DOHH2 (cell line): ENCODE results near the gene TMEM217.

ENCODE experiments used
- H3F3A ChIP-seq: fragments of 200-600 bp; sonication (generic), shearing (Covaris generic); 2 replicates; pipeline ENCODE4 v1.6.0; 2016; ENCODE audit warnings: antibody characterized with exemption, mild to moderate bottlenecking; ENCODE audit not compliant: control insufficient read depth, insufficient read depth
- H3K27ac ChIP-seq: fragments of 200-600 bp; sonication (generic); 2 replicates; pipeline ENCODE4 v1.5.1; 2014; ENCODE audit warnings: low read depth, mild to moderate bottlenecking, low read length, moderate library complexity
- H3K27me3 ChIP-seq: fragments of 200-600 bp; sonication (generic); 2 replicates; pipeline ENCODE4 v1.6.1; 2014; ENCODE audit warnings: mild to moderate bottlenecking, low read length, mixed read lengths; ENCODE audit not compliant: control insufficient read depth
- H3K36me3 ChIP-seq: fragments of 200-600 bp; sonication (generic); 2 replicates; pipeline ENCODE4 v1.6.1; 2014; ENCODE audit warnings: mild to moderate bottlenecking, low read length, moderate library complexity, mixed read lengths; ENCODE audit not compliant: control insufficient read depth
- H3K4me1 ChIP-seq: fragments of 200-600 bp; sonication (generic); 2 replicates; pipeline ENCODE4 v1.6.1; 2014; ENCODE audit warnings: mild to moderate bottlenecking, low read length, mixed read lengths; ENCODE audit not compliant: control insufficient read depth
- H3K4me2 ChIP-seq: fragments of 200-600 bp; sonication (generic); 2 replicates; pipeline ENCODE4 v1.6.0; 2014; ENCODE audit warnings: mild to moderate bottlenecking, low read length, moderate library complexity
- H3K4me3 ChIP-seq: fragments of 200-600 bp; sonication (generic); 2 replicates; pipeline ENCODE4 v1.5.1; 2014; ENCODE audit warnings: mild to moderate bottlenecking, low read length, mixed read lengths
- H3K79me2 ChIP-seq: fragments of 200-600 bp; sonication (generic); 2 replicates; pipeline ENCODE4 v1.6.1; 2014; ENCODE audit warnings: mild to moderate bottlenecking, low read length, mixed read lengths; ENCODE audit not compliant: control insufficient read depth
- H3K9me2 ChIP-seq: fragments of 200-600 bp; sonication (generic); replicated peaks from 2 replicates; pipeline ENCODE4 v1.6.1; 2014; ENCODE audit warnings: mild to moderate bottlenecking, low read length, mixed read lengths; ENCODE audit not compliant: control insufficient read depth
- H3K9me3 ChIP-seq: fragments of 200-600 bp; sonication (generic); 2 replicates; pipeline ENCODE4 v1.6.1; 2014; ENCODE audit warnings: antibody characterized with exemption, low read length, mixed read lengths; ENCODE audit not compliant: control insufficient read depth, insufficient read depth
- H4K20me1 ChIP-seq: fragments of 200-600 bp; sonication (generic); 2 replicates; pipeline ENCODE4 v1.6.0; 2014; ENCODE audit warnings: low read depth, mild to moderate bottlenecking, antibody characterized with exemption, low read length, moderate library complexity; ENCODE audit not compliant: control insufficient read depth, insufficient read depth
- CTCF ChIP-seq: fragments of 200-600 bp; sonication (generic); IDR thresholded peaks from one replicate; pipeline ENCODE4 v1.5.1; 2014; ENCODE audit warnings: antibody characterized with exemption, mild to moderate bottlenecking, low read depth, low read length; ENCODE audit not compliant: poor library complexity, severe bottlenecking
- EZH2phosphoT487 ChIP-seq: fragments of 200-600 bp; sonication (generic); IDR thresholded peaks from 2 replicates; pipeline ENCODE4 v1.6.1; 2017; ENCODE audit warnings: borderline replicate concordance, mild to moderate bottlenecking, antibody characterized with exemption, low read length, moderate library complexity, mixed read lengths

The TMEM217 gene

GRCh38 chr6:37288247-37288646, 30.3 kb upstream of the TMEM217 start:
- no peaks in the 10 kb centered on the region for H3K9me3 ChIP-seq
- peaks cover 7% of the 10 kb centered on the region for H3K4me1 ChIP-seq
- H4K20me1 ChIP-seq = no peaks in the 10 kb centered on the region
- H3K4me3 ChIP-seq = no peak overlapping the region
- no peak overlapping the region for H3K27ac ChIP-seq
- TF ChIP-seq CTCF (no peak), EZH2phosphoT487 (no peak)
- peaks cover 53% of the 10 kb centered on the region for H3K36me3 ChIP-seq
- no peaks in the 10 kb centered on the region for H3K79me2 ChIP-seq
- no peaks in the 10 kb centered on the region for H3F3A ChIP-seq
- H3K4me2 ChIP-seq = no peak overlapping the region
- no peaks in the 10 kb centered on the region for H3K9me2 ChIP-seq
- H3K27me3 ChIP-seq = no peaks in the 10 kb centered on the region

GRCh38 chr6:37287519-37288157, 29.7 kb upstream of the TMEM217 start:
- TF ChIP-seq CTCF (no peak), EZH2phosphoT487 (no peak)
- Histone ChIP-seq H3K27ac (no peak overlapping the region), H3F3A (no peaks in the 10 kb centered on the region), H3K4me2 (no peak overlapping the region), H3K4me1 (peaks cover 7% of the 10 kb centered on the region), H3K9me3 (no peaks in the 10 kb centered on the region), H3K27me3 (no peaks in the 10 kb centered on the region), H3K79me2 (no peaks in the 10 kb centered on the region), H3K36me3 (peaks cover 58% of the 10 kb centered on the region), H3K9me2 (no peaks in the 10 kb centered on the region), H3K4me3 (no peak overlapping the region), H4K20me1 (no peaks in the 10 kb centered on the region)

DNA sequence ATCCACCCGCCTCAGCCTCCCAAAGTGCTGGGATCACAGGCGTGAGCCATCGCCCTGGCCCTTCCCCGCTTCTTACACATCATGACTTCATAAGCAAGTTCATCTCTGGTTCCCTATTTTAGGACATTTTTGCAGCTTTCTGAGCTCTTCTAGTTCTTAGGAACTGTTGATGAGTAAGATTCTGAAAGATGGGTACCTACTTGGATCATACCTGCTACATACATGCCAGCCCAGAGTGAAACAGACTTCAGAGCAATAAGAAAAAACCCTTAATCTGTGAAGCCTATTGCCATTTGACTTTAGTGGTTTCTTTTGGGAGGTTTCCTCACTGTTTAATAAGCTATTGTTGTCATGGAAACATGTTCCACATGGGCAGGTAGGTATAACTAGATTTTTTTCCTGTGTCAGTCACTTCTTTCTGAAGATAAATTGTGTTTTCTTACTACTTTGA, 27.9 kb upstream of the TMEM217 start:
- TF ChIP-seq CTCF = no peak
- no peak for TF ChIP-seq EZH2phosphoT487
- Histone ChIP-seq H3K27me3 (no peaks in the 10 kb centered on the region), H3K4me2 (no peak overlapping the region), H3K79me2 (no peaks in the 10 kb centered on the region), H3K4me1 (peaks cover 7% of the 10 kb centered on the region), H4K20me1 (no peaks in the 10 kb centered on the region), H3K9me3 (no peaks in the 10 kb centered on the region), H3K27ac (no peak overlapping the region), H3K36me3 (peaks cover 49% of the 10 kb centered on the region), H3K9me2 (no peaks in the 10 kb centered on the region), H3F3A (no peaks in the 10 kb centered on the region), H3K4me3 (no peak overlapping the region)
